ENCODE measurements around the gene PPM1A. TPM values are rescaled to one million over a fixed set of nuclear protein-coding genes. Genes with fewer than 3 reads are reported as not detected.

The PPM1A gene
- total and polyA plus RNA-seq, 2 of the 13 experiments (the other 11 are each of a cell fraction or from before 2014, with no cell fraction given), result 23.3 to 29.8 TPM

DNA sequence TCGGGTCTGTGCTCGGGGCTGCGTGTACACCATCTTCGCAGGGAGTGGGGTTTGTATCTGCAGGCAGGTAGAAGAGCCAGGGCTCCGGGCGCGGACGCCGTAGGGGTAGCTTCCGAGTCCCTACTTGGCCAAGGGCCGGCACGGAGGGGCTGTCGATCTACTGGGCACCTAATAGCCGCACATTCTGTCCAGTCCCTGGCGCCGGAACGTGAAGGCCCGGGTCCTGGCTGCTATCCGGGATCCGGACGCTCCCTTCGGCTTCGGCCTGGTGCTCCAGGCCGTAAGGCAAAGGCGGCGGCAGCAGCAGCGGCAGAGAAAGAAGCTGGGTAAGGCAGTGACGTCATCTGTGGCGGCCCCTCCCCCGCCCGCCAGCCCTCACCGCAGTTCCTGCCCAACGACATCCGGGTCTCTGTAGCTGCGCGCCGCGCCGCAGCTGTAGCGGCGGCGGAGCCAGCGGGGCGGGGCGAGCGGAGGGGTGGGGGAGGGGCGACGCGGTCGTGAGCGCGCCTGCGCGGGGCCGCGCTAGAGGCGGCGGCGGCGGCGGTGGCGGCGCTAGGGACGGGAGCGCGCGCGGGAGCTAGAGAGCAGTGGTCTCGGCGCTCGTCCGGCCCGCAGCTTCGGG, at the start of gene PPM1A (continued):
- TF ChIP-seq PRDM4 (CRISPR knock-in tag; IDR thresholded peaks at IDR 0.05; ENCODE audit: borderline replicate concordance) (no peak), REST (IDR thresholded peaks at IDR 0.05; ENCODE audit: borderline replicate concordance in 1 of 2, low read depth in 1 of 2, low read length in 2 of 2) (no peak; a peak in 1 of 4 replicates), WIZ (CRISPR knock-in tag; IDR thresholded peaks at IDR 0.05) (no peak), NCOA2 (CRISPR knock-in tag; IDR thresholded peaks at IDR 0.05) (0 out of 2 replicates have a peak, but pooled peaks have one; percentile 24), FLYWCH1 (CRISPR knock-in tag; IDR thresholded peaks at IDR 0.05) (no peak), FOXO4 (CRISPR knock-in tag; conservative IDR thresholded peaks at IDR 0.05) (no peak), ZNF317 (CRISPR knock-in tag; IDR thresholded peaks at IDR 0.05) (peak; percentile 66; the same call in 1 of the 2 replicates), ASH2L (IDR thresholded peaks at IDR 0.05; ENCODE audit: insufficient read length, low read depth, low read length) (no peak), SIN3A (IDR thresholded peaks at IDR 0.05; ENCODE audit: borderline replicate concordance, low read depth, low read length) (no peak; the same call in 1 of the 2 replicates), ZNF3 (CRISPR knock-in tag; IDR thresholded peaks at IDR 0.05) (no peak), SMARCC2 (IDR thresholded peaks at IDR 0.05) (no peak), TEAD2 (CRISPR knock-in tag; IDR thresholded peaks at IDR 0.05) (no peak)
- TF ChIP-seq, protein P1, sequence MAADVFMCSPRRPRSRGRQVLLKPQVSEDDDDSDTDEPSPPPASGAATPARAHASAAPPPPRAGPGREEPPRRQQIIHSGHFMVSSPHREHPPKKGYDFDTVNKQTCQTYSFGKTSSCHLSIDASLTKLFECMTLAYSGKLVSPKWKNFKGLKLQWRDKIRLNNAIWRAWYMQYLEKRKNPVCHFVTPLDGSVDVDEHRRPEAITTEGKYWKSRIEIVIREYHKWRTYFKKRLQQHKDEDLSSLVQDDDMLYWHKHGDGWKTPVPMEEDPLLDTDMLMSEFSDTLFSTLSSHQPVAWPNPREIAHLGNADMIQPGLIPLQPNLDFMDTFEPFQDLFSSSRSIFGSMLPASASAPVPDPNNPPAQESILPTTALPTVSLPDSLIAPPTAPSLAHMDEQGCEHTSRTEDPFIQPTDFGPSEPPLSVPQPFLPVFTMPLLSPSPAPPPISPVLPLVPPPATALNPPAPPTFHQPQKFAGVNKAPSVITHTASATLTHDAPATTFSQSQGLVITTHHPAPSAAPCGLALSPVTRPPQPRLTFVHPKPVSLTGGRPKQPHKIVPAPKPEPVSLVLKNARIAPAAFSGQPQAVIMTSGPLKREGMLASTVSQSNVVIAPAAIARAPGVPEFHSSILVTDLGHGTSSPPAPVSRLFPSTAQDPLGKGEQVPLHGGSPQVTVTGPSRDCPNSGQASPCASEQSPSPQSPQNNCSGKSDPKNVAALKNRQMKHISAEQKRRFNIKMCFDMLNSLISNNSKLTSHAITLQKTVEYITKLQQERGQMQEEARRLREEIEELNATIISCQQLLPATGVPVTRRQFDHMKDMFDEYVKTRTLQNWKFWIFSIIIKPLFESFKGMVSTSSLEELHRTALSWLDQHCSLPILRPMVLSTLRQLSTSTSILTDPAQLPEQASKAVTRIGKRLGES (CRISPR knock-in tag; IDR thresholded peaks at IDR 0.05; ENCODE audit: borderline replicate concordance), result no peak
